ENCODE data around the gene ZNF107. TPM values are rescaled to one million over a fixed set of nuclear protein-coding genes. Genes with fewer than 3 reads are reported as not detected.

ZNF107 gene
- total and polyA plus RNA-seq, 7 donors = 0.60 to 8.3 (median 3.3) TPM

DNA sequence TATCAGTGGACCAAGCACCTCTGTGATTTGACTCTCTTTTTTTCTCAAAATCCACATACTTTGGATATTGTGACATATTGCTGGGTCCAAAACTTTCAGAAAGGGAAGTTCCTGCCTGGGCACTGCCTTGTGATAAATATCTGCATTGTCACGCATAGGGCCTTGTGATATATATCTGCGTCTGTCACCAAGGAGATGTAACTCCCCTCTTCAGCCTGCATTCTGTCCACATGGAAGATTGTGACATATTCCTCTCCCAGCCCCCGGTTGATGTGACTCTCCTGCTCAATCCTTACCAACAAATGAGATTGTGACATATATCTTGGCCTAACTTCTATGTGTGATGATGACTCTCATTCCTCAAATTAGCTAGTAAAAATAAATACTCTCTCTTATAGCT is 25.4 kb upstream of the ZNF107 start:
- Histone ChIP-seq H3K4me1 (no peaks in the 10 kb centered on the region), H3K9me3 (no peaks in the 10 kb centered on the region), H3K27me3 (no peaks in the 10 kb centered on the region), H3K4me3 (no peak overlapping the region), H3K27ac (no peak overlapping the region), H3K36me3 (no peaks in the 10 kb centered on the region)
- intact Hi-C loops (cut with DNase I) = no loop called here
- DNase-seq = no peak
- 42 to 84% methylated on average over 3 of the region's 3 CpGs for WGBS, 2 donors
- no peak for TF ChIP-seq POLR2A (IDR thresholded peaks at IDR 0.05)
- TF ChIP-seq POLR2AphosphoS5 (IDR thresholded peaks at IDR 0.05) = no peak
- TF ChIP-seq, protein P1, sequence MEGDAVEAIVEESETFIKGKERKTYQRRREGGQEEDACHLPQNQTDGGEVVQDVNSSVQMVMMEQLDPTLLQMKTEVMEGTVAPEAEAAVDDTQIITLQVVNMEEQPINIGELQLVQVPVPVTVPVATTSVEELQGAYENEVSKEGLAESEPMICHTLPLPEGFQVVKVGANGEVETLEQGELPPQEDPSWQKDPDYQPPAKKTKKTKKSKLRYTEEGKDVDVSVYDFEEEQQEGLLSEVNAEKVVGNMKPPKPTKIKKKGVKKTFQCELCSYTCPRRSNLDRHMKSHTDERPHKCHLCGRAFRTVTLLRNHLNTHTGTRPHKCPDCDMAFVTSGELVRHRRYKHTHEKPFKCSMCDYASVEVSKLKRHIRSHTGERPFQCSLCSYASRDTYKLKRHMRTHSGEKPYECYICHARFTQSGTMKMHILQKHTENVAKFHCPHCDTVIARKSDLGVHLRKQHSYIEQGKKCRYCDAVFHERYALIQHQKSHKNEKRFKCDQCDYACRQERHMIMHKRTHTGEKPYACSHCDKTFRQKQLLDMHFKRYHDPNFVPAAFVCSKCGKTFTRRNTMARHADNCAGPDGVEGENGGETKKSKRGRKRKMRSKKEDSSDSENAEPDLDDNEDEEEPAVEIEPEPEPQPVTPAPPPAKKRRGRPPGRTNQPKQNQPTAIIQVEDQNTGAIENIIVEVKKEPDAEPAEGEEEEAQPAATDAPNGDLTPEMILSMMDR (IDR thresholded peaks at IDR 0.05) = no peak
- no peak for TF ChIP-seq EP300 (IDR thresholded peaks at IDR 0.05)

DNA sequence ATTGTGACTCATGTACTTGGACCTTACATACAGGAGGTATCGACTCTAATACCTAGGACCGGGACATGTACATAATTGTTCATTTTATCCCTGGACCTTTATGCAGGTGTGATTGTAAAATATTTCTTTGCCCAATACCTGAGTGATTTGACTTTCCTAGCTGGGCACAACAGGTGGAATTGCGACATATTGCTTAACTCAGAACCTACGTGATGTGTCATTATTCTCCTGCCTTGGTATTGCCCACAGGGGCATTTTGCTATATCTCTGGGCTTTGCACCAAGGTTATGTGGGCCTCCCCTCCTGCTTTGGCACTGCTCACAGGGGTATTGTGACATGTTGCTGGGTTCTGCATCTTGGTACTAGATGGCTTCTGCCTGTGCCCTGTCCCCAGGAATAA is 23.9 kb upstream of the ZNF107 start:
- H3K36me3 ChIP-seq = no peaks in the 10 kb centered on the region

DNA sequence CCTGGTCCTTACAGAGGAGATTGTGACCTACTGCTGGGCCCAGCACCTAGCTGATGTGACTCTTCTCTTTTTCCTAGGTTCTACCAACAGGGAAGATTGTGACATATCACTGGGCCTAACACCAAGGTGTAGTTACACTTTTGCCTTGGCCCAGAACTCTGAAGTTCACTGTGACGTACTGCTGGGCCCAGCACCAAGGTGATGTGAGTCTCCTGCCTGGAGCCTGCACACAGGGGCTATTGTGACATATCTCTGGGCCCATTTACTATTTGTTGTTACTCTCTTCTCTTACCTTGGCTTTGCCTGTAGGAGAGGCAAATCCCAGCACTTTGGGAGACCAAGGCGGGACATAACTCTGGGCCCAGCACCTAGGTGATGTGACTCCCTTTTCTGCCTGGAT is 23.1 kb upstream of the ZNF107 start:
- no peaks in the 10 kb centered on the region for H3K27me3 ChIP-seq
- H3K4me1 ChIP-seq = no peaks in the 10 kb centered on the region
- no peaks in the 10 kb centered on the region for H3K36me3 ChIP-seq
- H3K27ac ChIP-seq = no peak overlapping the region
- no peaks in the 10 kb centered on the region for H3K9me3 ChIP-seq
- 90 to 91% methylated on average over 2 of the region's 2 CpGs for WGBS, 2 donors
- no peak overlapping the region for H3K4me3 ChIP-seq
- no peak for DNase-seq
- intact Hi-C loops (cut with DNase I) = no loop called here
- TF ChIP-seq, protein P1 (IDR thresholded peaks at IDR 0.05) = no peak
- TF ChIP-seq EP300 (IDR thresholded peaks at IDR 0.05) = no peak
- no peak for TF ChIP-seq POLR2A (IDR thresholded peaks at IDR 0.05)
- TF ChIP-seq POLR2AphosphoS5 (IDR thresholded peaks at IDR 0.05) = no peak

More for the DNA sequence above, 23.9 kb upstream of the ZNF107 start:
- H3K27ac ChIP-seq = no peak overlapping the region
- no peak for DNase-seq
- intact Hi-C loops (cut with DNase I) = no loop called here
- 95 to 96% methylated on average over 4 of the region's 4 CpGs for WGBS, 2 donors
- no peaks in the 10 kb centered on the region for H3K27me3 ChIP-seq
- H3K4me1 ChIP-seq = no peaks in the 10 kb centered on the region
- TF ChIP-seq EP300 (IDR thresholded peaks at IDR 0.05) = no peak
- H3K4me3 ChIP-seq = no peak overlapping the region
- H3K9me3 ChIP-seq = no peaks in the 10 kb centered on the region

DNA sequence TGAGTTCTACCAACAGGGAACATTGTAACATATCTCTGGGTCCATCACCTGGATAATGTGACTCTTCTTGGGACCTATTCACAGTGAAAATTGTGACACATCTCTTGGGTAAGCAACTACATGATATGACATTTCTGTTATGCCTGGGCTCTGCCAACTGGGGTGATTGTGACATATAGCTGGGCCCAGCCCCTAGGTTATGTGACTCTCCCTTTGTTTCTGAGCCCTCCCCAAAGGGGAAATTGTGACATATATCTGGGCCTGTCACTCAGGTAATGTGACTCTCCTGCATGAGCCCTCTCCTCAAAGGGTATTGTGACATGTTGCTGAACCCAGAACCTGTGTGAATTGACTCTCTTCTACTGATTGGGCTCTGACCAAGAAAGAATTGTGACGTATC is 22.4 kb upstream of the ZNF107 start:
- intact Hi-C loops (cut with DNase I) = no loop called here
- no peaks in the 10 kb centered on the region for H3K36me3 ChIP-seq
- no peaks in the 10 kb centered on the region for H3K4me1 ChIP-seq
- DNase-seq = no peak
- 49 to 51% methylated on average over 1 of the region's 1 CpG for WGBS, 2 donors
- no peak overlapping the region for H3K27ac ChIP-seq
- TF ChIP-seq, protein P1 (IDR thresholded peaks at IDR 0.05) = no peak
- TF ChIP-seq POLR2AphosphoS5 (IDR thresholded peaks at IDR 0.05) (no peak), POLR2A (IDR thresholded peaks at IDR 0.05) (no peak), EP300 (IDR thresholded peaks at IDR 0.05) (no peak)
- H3K27me3 ChIP-seq = no peaks in the 10 kb centered on the region
- no peak overlapping the region for H3K4me3 ChIP-seq
- no peaks in the 10 kb centered on the region for H3K9me3 ChIP-seq

DNA sequence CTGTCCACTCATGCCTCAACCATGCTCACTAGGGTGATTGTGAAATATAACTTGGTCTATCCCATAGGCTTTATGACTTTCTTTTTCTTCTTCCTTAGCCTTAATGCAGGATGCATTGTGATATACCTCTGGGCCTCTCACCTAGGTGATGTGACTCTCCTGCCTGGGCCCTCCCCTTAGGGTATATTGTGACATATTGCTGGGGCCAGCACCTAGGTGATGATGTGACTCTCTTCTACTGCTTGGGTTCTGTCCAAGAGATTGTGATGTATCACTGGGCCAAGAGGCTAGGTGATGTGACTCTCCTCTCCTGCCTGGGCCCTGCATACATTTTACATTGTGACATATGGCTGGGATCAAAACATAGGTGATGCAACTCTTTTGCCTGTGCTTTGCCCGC is 14.7 kb upstream of the ZNF107 start:
- Histone ChIP-seq H3K9me3 (peaks cover 0 to 3% (median 0%) of the 10 kb centered on the region in 4 donors), H3K27me3 (no peaks in the 10 kb centered on the region), H3K4me1 (no peaks in the 10 kb centered on the region), H3K36me3 (no peaks in the 10 kb centered on the region), H3K4me3 (no peak overlapping the region), H3K27ac (no peak overlapping the region)
- TF ChIP-seq, protein P1 (IDR thresholded peaks at IDR 0.05) = no peak
- TF ChIP-seq POLR2A (IDR thresholded peaks at IDR 0.05) = no peak
- TF ChIP-seq POLR2AphosphoS5 (IDR thresholded peaks at IDR 0.05) = no peak
- TF ChIP-seq EP300 (IDR thresholded peaks at IDR 0.05) = no peak
- intact Hi-C loops (cut with DNase I) = no loop called here
- 93 to 95% methylated on average over 1 of the region's 1 CpG for WGBS, 2 donors
- DNase-seq = no peak
